Duodenal mucosa (tissue), 2 donors: ENCODE measurements around the gene HNRNPM.

Experiments
- H3K27ac ChIP-seq: one replicate; pipeline ENCODE4 v1.7.0; 2013; ENCODE audit warnings: low read depth, low read length
- H3K27me3 ChIP-seq, 2 donors: one replicate each; pipeline ENCODE4 v1.7.0; 2013; ENCODE audit warnings: low read length in 2 of 2, control low read depth in 1 of 2; ENCODE audit not compliant: insufficient read depth in 2 of 2, control insufficient read depth in 1 of 2
- H3K36me3 ChIP-seq, 2 donors: one replicate each; pipeline ENCODE4 v1.7.0; 2013; ENCODE audit warnings: low read length in 2 of 2, control low read depth in 1 of 2; ENCODE audit not compliant: insufficient read depth in 2 of 2, control insufficient read depth in 1 of 2
- H3K4me1 ChIP-seq, 2 donors: one replicate each; pipeline ENCODE4 v1.7.0; 2013; ENCODE audit warnings: low read length in 2 of 2, control low read depth in 1 of 2; ENCODE audit not compliant: insufficient read depth in 2 of 2, control insufficient read depth in 1 of 2
- H3K4me3 ChIP-seq, 2 donors: one replicate each; pipeline ENCODE4 v1.7.0; 2013; ENCODE audit warnings: low read length in 2 of 2, low read depth in 1 of 2
- H3K9ac ChIP-seq, 2 donors: one replicate each; pipeline ENCODE4 v1.7.0; 2013; ENCODE audit warnings: low read length in 2 of 2, low read depth in 1 of 2
- H3K9me3 ChIP-seq, 2 donors: one replicate each; pipeline ENCODE4 v1.7.0; 2013; ENCODE audit warnings: low read length in 2 of 2, control low read depth in 1 of 2; ENCODE audit not compliant: control insufficient read depth in 1 of 2

Gene HNRNPM, protein sequence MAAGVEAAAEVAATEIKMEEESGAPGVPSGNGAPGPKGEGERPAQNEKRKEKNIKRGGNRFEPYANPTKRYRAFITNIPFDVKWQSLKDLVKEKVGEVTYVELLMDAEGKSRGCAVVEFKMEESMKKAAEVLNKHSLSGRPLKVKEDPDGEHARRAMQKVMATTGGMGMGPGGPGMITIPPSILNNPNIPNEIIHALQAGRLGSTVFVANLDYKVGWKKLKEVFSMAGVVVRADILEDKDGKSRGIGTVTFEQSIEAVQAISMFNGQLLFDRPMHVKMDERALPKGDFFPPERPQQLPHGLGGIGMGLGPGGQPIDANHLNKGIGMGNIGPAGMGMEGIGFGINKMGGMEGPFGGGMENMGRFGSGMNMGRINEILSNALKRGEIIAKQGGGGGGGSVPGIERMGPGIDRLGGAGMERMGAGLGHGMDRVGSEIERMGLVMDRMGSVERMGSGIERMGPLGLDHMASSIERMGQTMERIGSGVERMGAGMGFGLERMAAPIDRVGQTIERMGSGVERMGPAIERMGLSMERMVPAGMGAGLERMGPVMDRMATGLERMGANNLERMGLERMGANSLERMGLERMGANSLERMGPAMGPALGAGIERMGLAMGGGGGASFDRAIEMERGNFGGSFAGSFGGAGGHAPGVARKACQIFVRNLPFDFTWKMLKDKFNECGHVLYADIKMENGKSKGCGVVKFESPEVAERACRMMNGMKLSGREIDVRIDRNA

DNA sequence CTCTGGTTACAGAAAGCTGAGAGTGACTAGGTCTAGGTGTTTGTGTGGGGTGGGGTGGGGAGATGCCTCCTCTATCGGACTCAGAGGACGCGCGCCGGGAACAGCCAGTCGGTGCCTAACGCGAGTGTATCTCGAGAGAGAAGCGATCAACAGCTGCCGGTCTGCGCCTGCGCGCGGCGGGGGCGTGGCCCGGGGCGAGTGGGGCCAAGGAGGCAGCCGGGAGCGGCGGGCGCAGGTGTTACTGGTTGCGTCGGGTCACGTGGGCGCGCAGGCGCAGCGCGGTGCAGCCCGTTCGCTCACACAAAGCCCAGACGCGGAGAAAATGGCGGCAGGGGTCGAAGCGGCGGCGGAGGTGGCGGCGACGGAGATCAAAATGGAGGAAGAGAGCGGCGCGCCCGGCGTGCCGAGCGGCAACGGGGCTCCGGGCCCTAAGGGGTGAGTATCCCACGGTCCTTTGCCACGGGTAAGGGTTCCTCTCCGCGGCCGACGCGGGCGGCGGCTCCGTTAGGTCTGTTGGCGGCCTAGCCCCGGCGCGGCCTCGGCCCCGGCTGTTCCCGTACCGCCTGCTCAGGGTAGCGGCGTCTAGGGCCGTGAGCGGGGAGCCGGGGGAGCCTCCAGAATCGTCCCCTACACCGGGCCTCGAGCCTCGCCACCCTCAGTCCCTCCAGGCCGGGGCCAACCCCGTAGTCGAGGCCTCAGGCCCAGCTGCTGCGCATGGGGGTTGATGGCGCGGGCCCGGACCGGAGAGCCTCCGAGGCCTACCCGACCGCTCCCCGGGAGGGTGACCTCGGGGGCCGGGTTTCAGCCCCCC lies at the start of gene HNRNPM:
Gene HNRNPM, plus strand, starts transcription at position 299 of the 811 bp plus-strand sequence. Its CDS starts 24 bp downstream, at position 323.
- H3K4me3 ChIP-seq: peak within 1 kb of the TSS; percentile 92 to 93
- peaks cover 28 to 30% of the 10 kb centered on the region in 2 donors for H3K4me1 ChIP-seq
- no peaks in the 10 kb centered on the region for H3K9me3 ChIP-seq
- peak within 1 kb of the TSS; percentile 92 for H3K27ac ChIP-seq
- no peaks in the 10 kb centered on the region for H3K36me3 ChIP-seq
- no peaks in the 10 kb centered on the region for H3K27me3 ChIP-seq
- H3K9ac ChIP-seq: peak within 1 kb of the TSS; percentile 93

DNA sequence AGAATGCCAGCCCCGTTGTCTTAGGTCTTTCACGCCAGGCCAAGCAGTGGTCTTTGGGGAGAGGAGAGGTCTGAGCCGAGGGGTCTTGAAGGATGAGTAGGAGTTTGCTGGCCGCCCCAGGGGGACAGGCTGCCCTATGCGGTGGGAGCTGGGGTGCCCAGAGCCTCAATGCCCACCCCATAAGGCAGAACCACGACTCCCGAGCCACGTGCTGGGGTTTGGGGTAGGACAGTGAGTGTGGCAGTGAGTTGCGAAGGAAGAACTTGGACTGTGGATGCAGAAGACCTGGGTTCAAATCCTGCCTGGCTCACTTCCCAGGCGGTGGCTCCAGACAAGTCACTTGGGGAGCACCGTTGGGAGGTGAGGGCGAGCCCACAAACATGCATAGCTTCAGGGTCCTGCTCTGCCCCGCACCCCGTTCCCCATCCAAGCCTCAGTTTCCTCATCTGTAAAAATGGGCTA lies 49.1 kb upstream of the HNRNPM start:
- Histone ChIP-seq H3K27ac (no peak overlapping the region), H3K4me3 (no peak overlapping the region), H3K9ac (no peak overlapping the region), H3K36me3 (peaks cover 11 to 16% of the 10 kb centered on the region in 2 donors), H3K4me1 (peaks cover 26 to 31% of the 10 kb centered on the region in 2 donors), H3K9me3 (no peaks in the 10 kb centered on the region), H3K27me3 (no peaks in the 10 kb centered on the region)

DNA sequence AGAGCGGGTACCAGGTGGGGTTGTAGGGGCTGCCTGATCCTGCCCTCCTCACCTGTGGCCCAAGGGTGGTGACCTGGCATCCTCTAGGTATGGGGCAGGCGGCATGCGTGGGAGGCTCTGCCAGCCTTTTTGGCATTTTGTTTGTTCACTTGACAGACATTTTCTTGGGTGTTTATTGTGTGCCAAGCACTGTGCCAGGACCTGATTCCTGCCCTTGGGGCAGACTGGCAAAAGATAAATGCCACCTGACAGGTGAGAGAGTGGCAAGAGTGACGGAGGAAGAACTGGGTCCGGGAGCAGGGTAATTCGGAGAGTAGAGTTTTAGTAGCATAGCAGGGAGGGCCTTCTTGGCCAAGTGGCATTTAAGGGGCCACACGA lies 48.6 kb upstream of the HNRNPM start:
- no peak overlapping the region for H3K4me3 ChIP-seq
- no peaks in the 10 kb centered on the region for H3K9me3 ChIP-seq
- peaks cover 11 to 16% of the 10 kb centered on the region in 2 donors for H3K36me3 ChIP-seq
- no peak overlapping the region for H3K27ac ChIP-seq
- no peak overlapping the region for H3K9ac ChIP-seq
- H3K27me3 ChIP-seq: no peaks in the 10 kb centered on the region
- peaks cover 22 to 26% of the 10 kb centered on the region in 2 donors for H3K4me1 ChIP-seq

DNA sequence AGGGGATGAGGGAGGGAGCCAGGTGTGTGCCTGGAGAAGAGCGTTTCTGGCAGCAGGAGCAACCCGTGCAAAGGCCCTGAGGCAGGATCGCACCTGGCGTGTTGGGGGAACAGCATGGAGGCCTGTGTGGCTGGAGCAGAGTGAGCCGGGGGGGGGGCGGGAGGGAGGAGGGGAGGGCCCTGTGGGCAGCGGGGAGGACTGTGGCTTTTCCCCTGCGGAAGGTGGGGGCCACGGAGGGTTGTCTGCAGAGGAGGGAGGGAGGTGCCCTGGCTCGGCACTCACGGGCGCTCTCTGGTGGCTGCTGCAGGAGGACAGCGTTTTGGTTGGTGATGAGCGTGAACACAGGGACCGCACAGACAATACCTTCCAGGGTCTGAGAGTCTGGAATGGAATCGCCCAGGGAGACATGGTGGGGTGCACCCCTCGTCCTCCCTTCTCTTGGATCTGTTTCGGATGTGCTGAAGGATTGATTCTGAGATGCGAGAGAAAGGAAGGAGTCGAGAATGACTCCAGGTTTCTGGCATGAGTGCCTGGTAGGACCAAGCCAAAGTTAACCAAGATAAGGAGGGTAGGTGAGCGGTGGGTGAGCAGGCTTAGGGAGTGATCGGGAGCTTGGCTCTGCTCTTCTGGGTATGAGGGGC lies 48.1 kb upstream of the HNRNPM start:
- Histone ChIP-seq H3K9me3 (no peaks in the 10 kb centered on the region), H3K4me1 (peaks cover 17 to 21% of the 10 kb centered on the region in 2 donors), H3K27ac (no peak overlapping the region), H3K36me3 (peaks cover 11 to 18% of the 10 kb centered on the region in 2 donors), H3K27me3 (no peaks in the 10 kb centered on the region), H3K4me3 (no peak overlapping the region), H3K9ac (no peak overlapping the region)

DNA sequence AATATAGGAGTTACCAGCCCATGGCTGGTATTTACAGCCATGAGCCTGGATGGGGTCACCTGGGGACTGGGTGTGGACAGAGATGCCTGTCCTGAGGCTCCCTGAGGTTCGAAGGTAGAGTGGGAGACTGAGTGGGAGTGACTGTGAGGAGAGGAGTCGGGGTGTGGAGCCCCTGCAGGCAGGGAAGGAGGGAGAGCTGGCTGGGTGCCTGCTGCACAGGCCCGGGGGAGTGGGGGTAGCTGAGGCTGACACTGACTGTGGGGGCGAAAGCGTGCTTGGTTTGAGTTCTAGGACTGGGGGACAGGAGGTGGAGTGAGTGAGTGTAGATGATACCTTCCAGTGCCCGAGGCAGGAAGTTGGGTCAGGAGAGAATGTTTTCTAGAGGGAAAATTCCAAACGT lies 47.5 kb upstream of the HNRNPM start:
- H3K9me3 ChIP-seq: no peaks in the 10 kb centered on the region
- H3K36me3 ChIP-seq: peaks cover 15 to 24% of the 10 kb centered on the region in 2 donors
- H3K4me1 ChIP-seq: peaks cover 11 to 15% of the 10 kb centered on the region in 2 donors
- H3K9ac ChIP-seq: no peak overlapping the region
- H3K4me3 ChIP-seq: no peak overlapping the region
- H3K27ac ChIP-seq: no peak overlapping the region
- no peaks in the 10 kb centered on the region for H3K27me3 ChIP-seq

DNA sequence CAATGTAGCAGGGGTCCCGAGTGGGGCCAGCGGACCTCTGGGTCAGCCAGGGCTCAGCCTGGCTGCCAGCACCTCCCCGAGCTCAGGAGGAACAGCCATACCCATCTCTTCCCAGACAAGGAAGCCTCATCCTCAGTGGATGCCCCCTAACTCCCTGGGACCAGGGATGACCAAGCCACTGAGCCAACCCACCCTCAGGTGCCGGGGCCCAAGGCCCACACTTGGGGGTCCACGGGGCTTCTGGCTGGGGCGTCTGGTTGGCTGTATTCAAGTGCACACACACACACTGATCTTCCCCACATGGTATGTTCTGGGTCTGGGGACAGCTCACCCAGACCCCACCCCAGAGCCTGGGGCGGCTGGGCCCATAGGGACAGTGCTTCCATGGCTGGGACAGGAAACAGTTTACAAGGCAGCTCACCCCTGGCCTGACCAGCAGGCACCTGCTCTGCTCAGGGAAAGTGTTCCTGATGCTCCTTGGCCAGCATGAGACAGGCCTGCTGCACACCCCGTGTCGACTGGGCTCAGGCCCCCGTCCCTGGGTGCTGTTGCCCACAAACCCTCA lies 46.9 kb upstream of the HNRNPM start:
- Histone ChIP-seq H3K36me3 (peaks cover 15 to 29% of the 10 kb centered on the region in 2 donors), H3K9me3 (no peaks in the 10 kb centered on the region), H3K4me3 (no peak overlapping the region), H3K4me1 (peaks cover 9 to 14% of the 10 kb centered on the region in 2 donors), H3K27ac (peak overlapping the region; percentile 3), H3K9ac (no peak overlapping the region), H3K27me3 (no peaks in the 10 kb centered on the region)

DNA sequence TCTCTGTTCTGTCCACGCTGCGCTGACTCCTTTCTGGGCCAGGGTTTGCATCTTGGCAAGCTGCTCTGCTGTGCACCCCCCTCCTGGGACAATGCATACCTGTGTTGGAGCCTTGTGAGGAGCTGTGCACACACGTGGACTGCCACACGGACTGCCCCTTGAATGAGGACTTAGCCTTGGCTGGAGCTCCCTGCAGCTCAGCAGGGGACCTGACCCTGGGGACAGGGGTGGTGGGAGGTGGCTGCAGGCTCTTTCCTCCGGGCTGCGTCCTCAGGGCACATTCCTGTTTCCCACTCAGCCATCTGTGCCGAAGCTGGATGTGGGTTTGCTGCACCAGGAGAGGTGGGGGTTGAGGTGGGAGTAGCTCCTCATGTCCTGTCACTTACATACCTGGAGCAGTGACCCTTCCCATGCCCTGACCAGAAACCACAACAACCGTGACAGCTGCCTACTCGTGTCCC lies 46.4 kb upstream of the HNRNPM start:
- no peak overlapping the region for H3K27ac ChIP-seq
- H3K9ac ChIP-seq: no peak overlapping the region
- H3K9me3 ChIP-seq: no peaks in the 10 kb centered on the region
- H3K27me3 ChIP-seq: no peaks in the 10 kb centered on the region
- H3K4me1 ChIP-seq: peaks cover 4 to 14% of the 10 kb centered on the region in 2 donors
- no peak overlapping the region for H3K4me3 ChIP-seq
- H3K36me3 ChIP-seq: peaks cover 15 to 35% of the 10 kb centered on the region in 2 donors

DNA sequence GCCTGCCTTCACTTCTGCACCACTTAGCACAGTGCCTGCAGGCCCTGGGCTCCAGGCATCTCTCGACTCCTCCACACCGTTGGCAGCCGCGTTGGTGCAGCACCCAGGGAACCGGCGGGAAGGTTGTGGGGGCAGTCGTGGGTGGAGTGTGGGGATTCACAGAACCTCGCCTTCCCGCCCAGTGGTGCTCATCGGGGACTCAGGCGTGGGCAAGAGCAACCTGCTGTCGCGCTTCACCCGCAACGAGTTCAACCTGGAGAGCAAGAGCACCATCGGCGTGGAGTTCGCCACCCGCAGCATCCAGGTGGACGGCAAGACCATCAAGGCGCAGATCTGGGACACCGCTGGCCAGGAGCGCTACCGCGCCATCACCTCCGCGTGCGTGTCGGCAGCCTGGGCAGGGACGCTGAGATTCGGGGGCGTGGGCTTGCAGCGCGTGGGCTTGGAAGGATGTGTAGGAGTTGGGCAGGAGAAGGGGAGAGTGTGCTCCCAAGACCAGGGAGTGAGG lies 45.0 kb upstream of the HNRNPM start:
- H3K36me3 ChIP-seq: peaks cover 19 to 39% of the 10 kb centered on the region in 2 donors

DNA sequence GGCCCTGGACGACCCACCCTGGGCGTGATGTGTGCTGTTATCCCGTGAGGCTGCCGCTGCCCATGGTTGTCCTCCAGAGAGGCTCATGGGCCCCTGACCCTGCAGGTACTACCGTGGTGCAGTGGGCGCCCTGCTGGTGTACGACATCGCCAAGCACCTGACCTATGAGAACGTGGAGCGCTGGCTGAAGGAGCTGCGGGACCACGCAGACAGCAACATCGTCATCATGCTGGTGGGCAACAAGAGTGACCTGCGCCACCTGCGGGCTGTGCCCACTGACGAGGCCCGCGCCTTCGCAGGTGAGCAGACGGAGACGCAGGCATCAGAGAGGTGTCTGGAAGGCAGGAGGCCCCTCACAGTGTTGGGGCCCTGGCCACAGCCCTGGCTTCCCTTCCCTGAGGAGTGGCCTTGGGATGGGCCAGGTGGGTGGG lies 42.8 kb upstream of the HNRNPM start:
- H3K4me1 ChIP-seq: peaks cover 3 to 5% of the 10 kb centered on the region in 2 donors
- H3K27ac ChIP-seq: no peak overlapping the region
- H3K27me3 ChIP-seq: no peaks in the 10 kb centered on the region
- H3K36me3 ChIP-seq: peaks cover 24 to 40% of the 10 kb centered on the region in 2 donors
- H3K9ac ChIP-seq: no peak overlapping the region
- H3K9me3 ChIP-seq: no peaks in the 10 kb centered on the region
- H3K4me3 ChIP-seq: no peak overlapping the region

More for the DNA sequence above, 45.0 kb upstream of the HNRNPM start:
- no peaks in the 10 kb centered on the region for H3K9me3 ChIP-seq
- peaks cover 4 to 10% of the 10 kb centered on the region in 2 donors for H3K4me1 ChIP-seq
- H3K4me3 ChIP-seq: no peak overlapping the region
- H3K9ac ChIP-seq: no peak overlapping the region
- H3K27me3 ChIP-seq: no peaks in the 10 kb centered on the region
- no peak overlapping the region for H3K27ac ChIP-seq
